Myocyte (in vitro differentiated cells): Measurements from ENCODE around the gene MIDN. TPM values are rescaled to one million over a fixed set of nuclear protein-coding genes. Genes with fewer than 3 reads are reported as not detected.
A peak's percentile ranks its signal among the peaks of the same experiment; 100 is the strongest.

Source experiments
- DNase-seq: peaks from one replicate; pipeline ENCODE4 v3.0.0-alpha.2; 2012; ENCODE audit warnings: low read depth
- total RNA-seq: library from RNA; depleted of rRNA; stranded (reverse); fragments of >200 nt; gene quantifications from 2 replicates; pipeline ENCODE4 v1.2.3, GENCODE V29; 2014

Gene MIDN
- total RNA-seq, 1 donor from 2014 or later, result 17.2 TPM

- DNase-seq, result no peak
Measured at GRCh38 chr19:1257475-1258162, 9.2 kb downstream of the MIDN start.

- DNase-seq, result no peak
Measured at GRCh38 chr19:1258163-1258492, 9.7 kb downstream of the MIDN start.

GRCh38 chr19:1258707-1259205 lies 10.4 kb downstream of the MIDN start:
- no peak for DNase-seq

- DNase-seq, result peak; percentile 60
Measured at GRCh38 chr19:1259206-1259875, 11.0 kb downstream of the MIDN start.

GRCh38 chr19:1259876-1260748 lies 11.7 kb downstream of the MIDN start:
- DNase-seq, result no peak

GRCh38 chr19:1260749-1261537 lies 12.6 kb downstream of the MIDN start:
- peak; percentile 94 for DNase-seq

- DNase-seq, result no peak
Measured at GRCh38 chr19:1261538-1261797, 13.1 kb downstream of the MIDN start.

GRCh38 chr19:1261798-1262622 lies 13.6 kb downstream of the MIDN start:
- DNase-seq, result peak; percentile 67

GRCh38 chr19:1262623-1263123 lies 14.3 kb downstream of the MIDN start:
- peak; percentile 64 for DNase-seq

- DNase-seq, result peak; percentile 83
Measured at GRCh38 chr19:1263188-1263587, 14.8 kb downstream of the MIDN start.

- peak; percentile 96 for DNase-seq
Measured at GRCh38 chr19:1264801-1265614, 16.6 kb downstream of the MIDN start.

- DNase-seq, result peak; percentile 92
Measured at GRCh38 chr19:1265615-1266128, 17.3 kb downstream of the MIDN start.

GRCh38 chr19:1266129-1266915 lies 17.9 kb downstream of the MIDN start:
- DNase-seq, result peak; percentile 94

GRCh38 chr19:1266916-1267476 lies 18.6 kb downstream of the MIDN start:
- DNase-seq, result peak; percentile 67

GRCh38 chr19:1267477-1268225 lies 19.3 kb downstream of the MIDN start:
- no peak for DNase-seq

- DNase-seq, result no peak
Measured at GRCh38 chr19:1268226-1269064, 20.1 kb downstream of the MIDN start.
